Adrenal gland (tissue), 12 donors: ENCODE results near the gene BBS7. TPM values are rescaled to one million over a fixed set of nuclear protein-coding genes. Genes with fewer than 3 reads are reported as not detected.

ENCODE experiments used
- DNase-seq, 7 donors: peaks; one replicate each; pipeline ENCODE4 v3.0.0-alpha.2; 2019 to 2020
- H3K27ac ChIP-seq, 5 donors: fragments of 200-600 bp; sonication (generic) in 4 of 5; 1 replicate in 3 of 5; 2 replicates in 2 of 5; pipeline versions ENCODE4 v1.5.1 to v1.8.0; 2016 to 2020; ENCODE audit warnings: mild to moderate bottlenecking in 1 of 5
- H3K27me3 ChIP-seq: fragments of 200-600 bp; 2 replicates; pipeline ENCODE4 v1.8.0; 2021
- H3K36me3 ChIP-seq, 2 donors: fragments of 200-600 bp; replicated peaks in 1 of 2; 1 replicate in 1 of 2; 2 replicates in 1 of 2; pipeline versions ENCODE4 v1.5.1 to v1.8.0; 2018 to 2022
- H3K4me1 ChIP-seq, 2 donors: fragments of 200-600 bp; replicated peaks in 1 of 2; 1 replicate in 1 of 2; 2 replicates in 1 of 2; pipeline versions ENCODE4 v1.5.1 to v1.8.0; 2018 to 2021
- H3K4me3 ChIP-seq, 4 donors: fragments of 200-600 bp; sonication (generic) in 3 of 4; one replicate each; pipeline ENCODE4 v1.5.1; 2016 to 2018
- H3K9me3 ChIP-seq, 3 donors: fragments of 200-600 bp; sonication (generic) in 1 of 3; replicated peaks in 1 of 3; 1 replicate in 2 of 3; 2 replicates in 1 of 3; pipeline versions ENCODE4 v1.5.1 to v1.8.0; 2016 to 2021
- POLR2A ChIP-seq, 2 donors: fragments of 450-650 bp; IDR thresholded peaks; one replicate each; pipeline ENCODE4 v1.6.1; 2017; ENCODE audit warnings: antibody characterized with exemption in 2 of 2, mild to moderate bottlenecking in 2 of 2, moderate library complexity in 1 of 2
- WGBS, 4 donors: extraction: QIAGEN DNeasy Blood & Tissue Kit in 2 of 4; methylation state at CpG; one replicate each; pipeline versions ENCODE4 v1.1.5 to v1.1.7; 2013 to 2017; 5-methylcytosine and 5-hydroxymethylcytosine counted together
- intact Hi-C, 2 donors: fragments of 100-400 bp; cut with DNase I; formaldehyde crosslinking; loops; one replicate each; pipeline versions ENCODE4 v1.14.1 to v1.15.0; 2022 to 2023
- polyA plus RNA-seq, 3 donors: library from polyadenylated mRNA; stranded (reverse); fragments of 200-250 nt in 2 of 3; fragments of 350-450 nt in 1 of 3; fragmentation: Illumina TruSeq in 1 of 3; extraction: RNeasy Lipid Tissue Mini Kit (QIAGEN cat#74804) in 1 of 3; gene quantifications; one replicate each; pipeline ENCODE4 v1.2.3, GENCODE V29; 2013 to 2014
- total RNA-seq, 9 donors: library from RNA; depleted of rRNA in 4 of 9; stranded (reverse); fragments of >200 nt in 4 of 9; fragments of 120-200 nt in 1 of 9; fragmentation: NEBNext Ultra II Directional in 1 of 9; extraction: Animal tissue kit (Norgen Biotek cat#: 25700) in 1 of 9; gene quantifications; one replicate each; pipeline versions ENCODE4 v1.1.0 to v1.2.4, GENCODE V29; 2013 to 2023
- TF ChIP-seq, protein P1 (sequence below), 6 experiments: fragments of 450-650 bp in 4 of 6; fragments of 200-600 bp in 2 of 6; sonication (generic) in 1 of 6; IDR thresholded peaks; 1 replicate in 5 of 6; 2 replicates in 1 of 6; pipeline versions ENCODE4 v1.5.1 to v1.8.0; 2016 to 2021; ENCODE audit warnings: antibody characterized with exemption in 6 of 6, mild to moderate bottlenecking in 2 of 6, moderate library complexity in 1 of 6
- donor health status: healthy with polysubstance abuse.
- donor health status: Bipolar disorder and iron deficiency.
- donor health status: DM: yes; HTN: yes; CAD: no.
- donor health status: DM: no; HTN: no; CAD: no.
- donor health status: DM: no; HTN: no; CAD: no.
- donor health status: DM: yes; HTN: yes; CAD: no.

The BBS7 gene
- total and polyA plus RNA-seq, 12 donors: 5.7 to 36.3 (median 14.1) TPM

DNA sequence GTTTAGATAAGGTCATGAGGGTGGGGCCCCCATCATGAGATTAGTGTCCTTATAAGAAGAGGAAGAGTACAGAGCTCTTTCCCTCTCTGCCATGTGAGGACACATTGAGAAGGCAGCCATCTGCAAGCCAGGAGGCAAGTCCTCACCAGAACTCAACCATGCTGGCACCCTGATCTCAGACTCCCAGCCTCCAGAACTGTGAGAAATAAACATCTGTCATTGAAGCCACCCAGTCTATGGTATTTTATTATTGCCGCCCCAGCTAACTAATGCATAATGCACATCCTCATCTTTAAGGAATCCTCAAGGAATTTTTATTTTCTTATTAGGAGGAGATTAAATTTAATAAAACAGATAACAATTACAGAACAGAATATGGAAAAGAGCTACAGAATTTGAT is 85.9 kb downstream of the BBS7 start:
- H3K36me3 ChIP-seq: no peaks in the 10 kb centered on the region
- intact Hi-C loops: no loop called here
- WGBS, 4 donors: 26 to 98% (median 60%) methylated on average over 1 of the region's 1 CpG
- H3K4me1 ChIP-seq: no peaks in the 10 kb centered on the region
- H3K27ac ChIP-seq: no peak overlapping the region
- H3K9me3 ChIP-seq: no peaks in the 10 kb centered on the region
- H3K27me3 ChIP-seq: peaks cover 7% of the 10 kb centered on the region
- TF ChIP-seq POLR2A (IDR thresholded peaks at IDR 0.05): no peak
- TF ChIP-seq, protein P1, sequence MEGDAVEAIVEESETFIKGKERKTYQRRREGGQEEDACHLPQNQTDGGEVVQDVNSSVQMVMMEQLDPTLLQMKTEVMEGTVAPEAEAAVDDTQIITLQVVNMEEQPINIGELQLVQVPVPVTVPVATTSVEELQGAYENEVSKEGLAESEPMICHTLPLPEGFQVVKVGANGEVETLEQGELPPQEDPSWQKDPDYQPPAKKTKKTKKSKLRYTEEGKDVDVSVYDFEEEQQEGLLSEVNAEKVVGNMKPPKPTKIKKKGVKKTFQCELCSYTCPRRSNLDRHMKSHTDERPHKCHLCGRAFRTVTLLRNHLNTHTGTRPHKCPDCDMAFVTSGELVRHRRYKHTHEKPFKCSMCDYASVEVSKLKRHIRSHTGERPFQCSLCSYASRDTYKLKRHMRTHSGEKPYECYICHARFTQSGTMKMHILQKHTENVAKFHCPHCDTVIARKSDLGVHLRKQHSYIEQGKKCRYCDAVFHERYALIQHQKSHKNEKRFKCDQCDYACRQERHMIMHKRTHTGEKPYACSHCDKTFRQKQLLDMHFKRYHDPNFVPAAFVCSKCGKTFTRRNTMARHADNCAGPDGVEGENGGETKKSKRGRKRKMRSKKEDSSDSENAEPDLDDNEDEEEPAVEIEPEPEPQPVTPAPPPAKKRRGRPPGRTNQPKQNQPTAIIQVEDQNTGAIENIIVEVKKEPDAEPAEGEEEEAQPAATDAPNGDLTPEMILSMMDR (IDR thresholded peaks at IDR 0.05): no peak
- H3K4me3 ChIP-seq: no peak overlapping the region
- DNase-seq: no peak

DNA sequence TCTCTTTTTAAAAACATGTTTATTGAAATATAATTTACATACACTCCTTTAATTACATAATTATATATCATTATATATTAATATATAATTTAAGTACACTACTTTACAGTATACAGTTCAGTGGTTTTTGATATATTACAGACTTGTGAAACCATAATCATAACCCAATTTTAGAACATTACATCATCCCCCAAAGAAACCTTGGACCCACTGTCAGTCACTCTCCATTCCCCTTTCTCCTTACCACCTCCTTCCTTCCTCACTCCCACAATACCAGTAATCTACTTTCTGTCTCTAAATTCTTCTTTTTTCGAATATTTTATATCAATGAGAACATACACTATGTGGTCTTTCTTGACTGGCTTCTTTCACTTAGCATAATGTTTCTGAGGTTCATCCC is 87.1 kb downstream of the BBS7 start:
- intact Hi-C loops: no loop called here
- peaks cover 10% of the 10 kb centered on the region for H3K27me3 ChIP-seq
- TF ChIP-seq, protein P1 (IDR thresholded peaks at IDR 0.05): no peak
- no peaks in the 10 kb centered on the region for H3K9me3 ChIP-seq
- WGBS, 4 donors: 49 to 63% (median 54%) methylated on average over 1 of the region's 1 CpG
- H3K4me3 ChIP-seq: no peak overlapping the region
- H3K4me1 ChIP-seq: no peaks in the 10 kb centered on the region
- no peak for DNase-seq
- no peak overlapping the region for H3K27ac ChIP-seq
- H3K36me3 ChIP-seq: no peaks in the 10 kb centered on the region

DNA sequence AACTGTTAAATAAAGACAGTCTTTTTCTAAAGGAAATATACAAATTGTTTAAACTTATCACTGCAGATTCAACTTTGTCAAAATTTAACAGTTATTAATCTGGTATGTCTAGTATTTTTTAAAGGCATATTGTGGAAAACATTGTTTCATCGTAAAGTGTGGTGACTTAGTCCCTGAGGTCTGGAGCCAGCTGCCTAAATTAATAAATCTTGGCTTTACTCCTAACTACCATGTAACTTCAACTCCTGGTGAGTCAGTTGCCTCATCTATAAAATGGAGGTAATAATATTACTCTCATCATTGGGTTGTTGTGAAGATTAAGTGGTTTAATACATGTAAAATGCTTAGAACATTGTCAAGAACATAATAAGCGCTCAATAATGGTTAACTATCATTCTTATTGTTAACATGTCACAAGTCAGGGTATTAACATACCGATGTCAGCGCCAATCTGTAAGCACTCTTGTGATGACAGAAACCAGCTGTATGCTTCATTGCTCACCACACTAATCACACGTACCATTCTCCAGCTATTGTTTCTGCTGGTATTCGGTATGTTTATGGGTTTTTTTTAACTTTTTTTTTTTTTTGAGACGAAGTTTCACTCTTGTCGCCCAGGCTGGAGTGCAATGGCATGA is 91.2 kb downstream of the BBS7 start:
- H3K9me3 ChIP-seq: no peaks in the 10 kb centered on the region
- no peaks in the 10 kb centered on the region for H3K4me1 ChIP-seq
- DNase-seq: no peak
- 83 to 84% (median 84%) methylated on average over 8 of the region's 8 CpGs for WGBS, 4 donors
- TF ChIP-seq, protein P1 (IDR thresholded peaks at IDR 0.05): no peak
- no peak for TF ChIP-seq POLR2A (IDR thresholded peaks at IDR 0.05)
- intact Hi-C loops: no loop called here
- peaks cover 10% of the 10 kb centered on the region for H3K27me3 ChIP-seq
- no peak overlapping the region for H3K27ac ChIP-seq
- H3K36me3 ChIP-seq: no peaks in the 10 kb centered on the region
- no peak overlapping the region for H3K4me3 ChIP-seq

DNA sequence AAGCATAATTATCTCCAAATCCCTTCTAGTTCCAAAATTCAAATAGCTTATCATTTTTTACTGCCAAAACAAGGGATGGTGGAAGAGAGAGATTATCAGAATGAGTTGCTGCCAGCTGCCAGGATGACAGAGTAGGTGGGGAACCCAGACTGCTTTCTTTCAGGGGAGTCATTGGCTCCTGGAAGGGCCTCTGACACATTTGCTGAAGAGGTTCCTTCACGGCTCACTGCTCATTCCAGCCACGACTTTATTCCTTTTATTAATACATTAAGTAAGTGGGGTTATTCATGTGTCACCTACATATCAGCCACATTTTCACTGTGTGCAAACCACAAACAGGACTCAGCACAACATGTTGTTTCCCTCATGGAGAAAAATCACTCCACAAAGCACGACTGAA is 92.6 kb downstream of the BBS7 start:
- no peaks in the 10 kb centered on the region for H3K36me3 ChIP-seq
- no peak for DNase-seq
- H3K4me1 ChIP-seq: no peaks in the 10 kb centered on the region
- H3K27me3 ChIP-seq: peaks cover 10% of the 10 kb centered on the region
- H3K27ac ChIP-seq: no peak overlapping the region
- H3K4me3 ChIP-seq: no peak overlapping the region
- intact Hi-C loops: no loop called here
- 35 to 43% (median 42%) methylated on average over 3 of the region's 3 CpGs for WGBS, 4 donors
- no peaks in the 10 kb centered on the region for H3K9me3 ChIP-seq
- no peak for TF ChIP-seq POLR2A (IDR thresholded peaks at IDR 0.05)
- TF ChIP-seq, protein P1 (IDR thresholded peaks at IDR 0.05): no peak
